Endodermal cell (in vitro differentiated cells): Measurements from ENCODE around the gene AHSA1. TPM values are rescaled to one million over a fixed set of nuclear protein-coding genes. Genes with fewer than 3 reads are reported as not detected.

Experiments
- DNase-seq: peaks from one replicate; pipeline ENCODE4 v3.0.0-alpha.2; 2017
- H3K27ac ChIP-seq: 2 replicates; pipeline ENCODE4 v1.5.1; 2013; ENCODE audit warnings: mild to moderate bottlenecking, low read depth, low read length, moderate library complexity
- H3K27me3 ChIP-seq: 2 replicates; pipeline ENCODE4 v1.6.1; 2013; ENCODE audit warnings: mild to moderate bottlenecking, low read length, moderate library complexity; ENCODE audit not compliant: insufficient read depth, control insufficient read depth, poor library complexity, severe bottlenecking
- H3K36me3 ChIP-seq: 2 replicates; pipeline ENCODE4 v1.7.0; 2013; ENCODE audit warnings: mild to moderate bottlenecking, low read length, moderate library complexity; ENCODE audit not compliant: control insufficient read depth, insufficient read depth
- H3K4me1 ChIP-seq: one replicate; pipeline ENCODE4 v1.7.0; 2013; ENCODE audit warnings: low read length; ENCODE audit not compliant: control insufficient read depth, insufficient read depth
- H3K4me3 ChIP-seq: 2 replicates; pipeline ENCODE4 v1.5.1; 2013; ENCODE audit warnings: mild to moderate bottlenecking, low read length, moderate library complexity
- H3K9ac ChIP-seq: 2 replicates; pipeline ENCODE4 v1.6.1; 2013; ENCODE audit warnings: mild to moderate bottlenecking, low read length, moderate library complexity; ENCODE audit not compliant: poor library complexity, severe bottlenecking; ENCODE audit errors: extremely low read depth
- H3K9me3 ChIP-seq: 2 replicates; pipeline ENCODE4 v1.6.1; 2013; ENCODE audit warnings: mild to moderate bottlenecking, low read length, moderate library complexity; ENCODE audit not compliant: control insufficient read depth
- H3K27ac Mint-ChIP-seq: 2 replicates; pipeline ENCODE4 v1.8.0; 2020; ENCODE audit warnings: mixed read lengths
- H3K27me3 Mint-ChIP-seq: 2 replicates; pipeline ENCODE4 v1.8.0; 2021; ENCODE audit warnings: mild to moderate bottlenecking, mixed read lengths; ENCODE audit not compliant: insufficient read depth
- H3K36me3 Mint-ChIP-seq: 2 replicates; pipeline ENCODE4 v1.8.0; 2020; ENCODE audit warnings: low read depth, mixed read lengths
- H3K4me1 Mint-ChIP-seq: 2 replicates; pipeline ENCODE4 v1.8.0; 2020; ENCODE audit warnings: mixed read lengths
- H3K4me3 Mint-ChIP-seq: 2 replicates; pipeline ENCODE4 v1.8.0; 2020; ENCODE audit warnings: mild to moderate bottlenecking, moderate library complexity, mixed read lengths
- H3K9me3 Mint-ChIP-seq: 2 replicates; pipeline ENCODE4 v1.8.0; 2020; ENCODE audit warnings: mild to moderate bottlenecking, mixed read lengths
- CTCF ChIP-seq: fragments of 200-600 bp; sonication (generic); conservative IDR thresholded peaks from 2 replicates; pipeline ENCODE4 v1.5.0; 2021; ENCODE audit warnings: antibody characterized with exemption, mild to moderate bottlenecking
- WGBS, 2 experiments: methylation state at CpG; one replicate each; pipeline versions ENCODE4 v1.1.5 to v1.1.7; 2013; ENCODE audit warnings: missing lambda C conversion rate in 2 of 2, mixed read lengths in 1 of 2; ENCODE audit not compliant: insufficient coverage in 1 of 2, insufficient read length in 1 of 2; 5-methylcytosine and 5-hydroxymethylcytosine counted together
- total RNA-seq, 2 donors: library from RNA; stranded (reverse); fragmentation: NEBNext Ultra II Directional in 1 of 2; extraction: Animal tissue kit (Norgen Biotek cat#: 25700) in 1 of 2; gene quantifications; 2 replicates in 1 of 2; 3 replicates in 1 of 2; pipeline ENCODE4 v1.2.1, GENCODE V29; 2021

AHSA1 gene
- total RNA-seq, 2 donors from 2014 or later, result 151 to 178 TPM

- no peaks in the 10 kb centered on the region for H3K9me3 ChIP-seq
- WGBS, 2 experiments, result 91 to 94% methylated on average over 6 to 9 of the region's 9 CpGs
- peaks cover 2% of the 10 kb centered on the region for H3K36me3 ChIP-seq
- Mint-ChIP-seq H3K9me3 (no peaks in the 10 kb centered on the region), H3K27me3 (no peaks in the 10 kb centered on the region), H3K27ac (no peak overlapping the region), H3K36me3 (peaks cover 1% of the 10 kb centered on the region), H3K4me1 (peaks cover 7% of the 10 kb centered on the region), H3K4me3 (no peak overlapping the region)
- no peak overlapping the region for H3K9ac ChIP-seq
- DNase-seq, result no peak
- H3K4me3 ChIP-seq, result no peak overlapping the region
- no peak overlapping the region for H3K27ac ChIP-seq
- no peaks in the 10 kb centered on the region for H3K27me3 ChIP-seq
- TF ChIP-seq CTCF, result no peak
- no peaks in the 10 kb centered on the region for H3K4me1 ChIP-seq
These were observed 16.7 kb downstream of the AHSA1 start for GRCh38 chr14:77474479-77475177.

- H3K27me3 ChIP-seq, result no peaks in the 10 kb centered on the region
- H3K4me3 ChIP-seq, result no peak overlapping the region
- no peak for TF ChIP-seq CTCF
- H3K36me3 Mint-ChIP-seq, result no peaks in the 10 kb centered on the region
- H3K9me3 ChIP-seq, result no peaks in the 10 kb centered on the region
- no peaks in the 10 kb centered on the region for H3K4me1 ChIP-seq
- no peak overlapping the region for H3K4me3 Mint-ChIP-seq
- no peak overlapping the region for H3K9ac ChIP-seq
- peaks cover 3% of the 10 kb centered on the region for H3K4me1 Mint-ChIP-seq
- H3K27ac ChIP-seq, result no peak overlapping the region
- DNase-seq, result no peak
- no peaks in the 10 kb centered on the region for H3K36me3 ChIP-seq
- no peak overlapping the region for H3K27ac Mint-ChIP-seq
- H3K27me3 Mint-ChIP-seq, result no peaks in the 10 kb centered on the region
- no peaks in the 10 kb centered on the region for H3K9me3 Mint-ChIP-seq
- 92 to 97% methylated on average over 23 to 35 of the region's 35 CpGs for WGBS, 2 experiments
These were observed 17.7 kb downstream of the AHSA1 start for GRCh38 chr14:77475432-77476115.

- Histone ChIP-seq H3K36me3 (no peaks in the 10 kb centered on the region), H3K9me3 (no peaks in the 10 kb centered on the region), H3K27ac (no peak overlapping the region), H3K27me3 (no peaks in the 10 kb centered on the region), H3K4me3 (no peak overlapping the region), H3K9ac (no peak overlapping the region), H3K4me1 (no peaks in the 10 kb centered on the region)
- no peaks in the 10 kb centered on the region for H3K36me3 Mint-ChIP-seq
- no peak for DNase-seq
- no peak overlapping the region for H3K27ac Mint-ChIP-seq
- TF ChIP-seq CTCF, result peak; percentile 21
- 89 to 93% methylated on average over 3 to 5 of the region's 5 CpGs for WGBS, 2 experiments
- no peaks in the 10 kb centered on the region for H3K27me3 Mint-ChIP-seq
- no peaks in the 10 kb centered on the region for H3K4me1 Mint-ChIP-seq
- H3K4me3 Mint-ChIP-seq, result no peak overlapping the region
- H3K9me3 Mint-ChIP-seq, result no peaks in the 10 kb centered on the region
These were observed 20.1 kb downstream of the AHSA1 start for GRCh38 chr14:77478029-77478428.
